GM12892 (cell line): ENCODE measurements around the gene ZNF436.
"Not testable (repeated sequence)": the region's sequence is repeated elsewhere in the genome, so short reads cannot be mapped to it uniquely, and the experiment has no call there.

Source experiments
- DNase-seq: peaks from one replicate; pipeline ENCODE4 v3.0.0; 2011; ENCODE audit not compliant: insufficient read length
- FAIRE-seq: peaks from 2 replicates; lab custom pipeline; 2011; peaks lifted over from hg19 to GRCh38; lab: Jason Lieb, UNC
- POLR2A ChIP-seq: IDR thresholded peaks from 2 replicates; pipeline ENCODE4 v1.6.1; 2011; ENCODE audit warnings: low read depth, low read length, control low read depth
- POLR2AphosphoS5 ChIP-seq: IDR thresholded peaks from 2 replicates; pipeline ENCODE4 v1.6.1; 2011; ENCODE audit warnings: low read depth, low read length, control low read depth
- TAF1 ChIP-seq: IDR thresholded peaks from 2 replicates; pipeline ENCODE4 v1.6.1; 2011; ENCODE audit warnings: low read depth, mild to moderate bottlenecking, control low read depth, low read length, borderline replicate concordance

ZNF436 gene

GRCh38 chr1:23387494-23387893, 17.9 kb upstream of the ZNF436 start:
- FAIRE-seq (no peak), DNase-seq (no peak)
- no peak for TF ChIP-seq TAF1
- no peak for TF ChIP-seq POLR2A
- TF ChIP-seq POLR2AphosphoS5: no peak

- no peak for FAIRE-seq
- DNase-seq: no peak
- TF ChIP-seq POLR2A (no peak), TAF1 (no peak), POLR2AphosphoS5 (no peak)
Observed at GRCh38 chr1:23385119-23385621, 15.5 kb upstream of the ZNF436 start.

GRCh38 chr1:23384312-23385058, 14.8 kb upstream of the ZNF436 start:
- FAIRE-seq: no peak
- DNase-seq: no peak
- TF ChIP-seq POLR2A: no peak

GRCh38 chr1:23383577-23384311, 14.1 kb upstream of the ZNF436 start:
- DNase-seq (no peak), FAIRE-seq (no peak)
- TF ChIP-seq POLR2AphosphoS5 (no peak), TAF1 (no peak), POLR2A (no peak)

GRCh38 chr1:23381233-23381885, 11.7 kb upstream of the ZNF436 start:
- DNase-seq (no peak), FAIRE-seq (no peak)
- TF ChIP-seq POLR2AphosphoS5 (no peak), POLR2A (no peak), TAF1 (no peak)

GRCh38 chr1:23380719-23381118, 11.1 kb upstream of the ZNF436 start:
- DNase-seq (no peak), FAIRE-seq (no peak)
- TF ChIP-seq TAF1: no peak
- no peak for TF ChIP-seq POLR2A
- no peak for TF ChIP-seq POLR2AphosphoS5

- not testable (repeated sequence) for FAIRE-seq, DNase-seq
Observed at GRCh38 chr1:23380236-23380635, 10.6 kb upstream of the ZNF436 start.

- TF ChIP-seq POLR2AphosphoS5 (no peak), POLR2A (no peak), TAF1 (no peak)
- FAIRE-seq (no peak), DNase-seq (no peak)
Observed at GRCh38 chr1:23376890-23377811, 7.5 kb upstream of the ZNF436 start.

- not testable (repeated sequence) for DNase-seq, FAIRE-seq
Observed at GRCh38 chr1:23374079-23374735, 4.6 kb upstream of the ZNF436 start.

- DNase-seq (no peak), FAIRE-seq (no peak)
- no peak for TF ChIP-seq POLR2AphosphoS5
- no peak for TF ChIP-seq TAF1
- no peak for TF ChIP-seq POLR2A
Observed at GRCh38 chr1:23371987-23372880, 2.6 kb upstream of the ZNF436 start.
